Measurements from ENCODE around the gene FAM216B.

The FAM216B gene

DNA sequence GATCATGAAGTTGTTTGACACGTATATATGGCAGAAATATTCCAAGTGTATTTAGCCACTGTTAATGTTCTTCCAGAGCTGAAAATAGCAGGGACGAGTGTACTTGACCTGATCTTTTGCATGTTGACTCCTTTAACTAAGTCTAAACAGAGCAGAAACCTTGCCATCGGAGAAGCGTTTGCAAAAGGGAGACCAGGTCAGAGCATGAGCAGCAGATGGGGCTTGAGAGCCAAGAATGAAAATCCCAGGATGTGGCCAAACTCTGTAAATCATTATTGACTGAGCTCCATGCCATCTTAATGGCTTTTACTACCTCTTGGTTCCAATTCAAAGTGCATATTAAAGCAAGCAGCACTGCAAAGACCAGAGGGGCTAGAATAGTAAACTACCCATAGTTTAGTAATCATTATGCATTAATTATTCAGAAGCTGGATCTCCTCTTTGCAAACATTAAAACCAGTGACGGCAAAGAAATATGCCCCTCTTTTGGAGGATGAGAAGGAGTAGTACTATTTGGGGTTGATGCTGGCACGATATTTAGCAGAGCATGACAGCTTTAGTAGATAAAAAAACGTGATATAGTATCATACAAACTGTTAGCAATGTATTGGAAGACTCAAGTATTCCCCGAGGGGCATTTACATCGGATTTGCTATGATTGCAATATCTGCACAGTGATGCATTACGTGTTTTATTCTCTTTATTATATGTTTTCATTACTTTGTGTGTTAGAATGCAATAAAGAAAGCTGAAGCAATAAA lies 55.7 kb downstream of the FAM216B start:
- DNase-seq: no peak

All from T-helper 1 cell (primary cell).